K562 (cell line): Measurements from ENCODE around the gene RNF187. TPM values are rescaled to one million over a fixed set of nuclear protein-coding genes. Genes with fewer than 3 reads are reported as not detected.

Experiments
- BHLHE40 ChIP-seq: IDR thresholded peaks from 2 replicates; pipeline ENCODE4 v1.6.1; 2011; ENCODE audit warnings: low read length, improper control_type of control experiment
- CBFA2T2 ChIP-seq: fragments of 450-650 bp; conservative IDR thresholded peaks from 2 replicates; pipeline ENCODE4 v1.6.1; 2017; ENCODE audit warnings: mild to moderate bottlenecking
- EGR1 ChIP-seq: fragments of 450-650 bp; conservative IDR thresholded peaks from 2 replicates; pipeline ENCODE4 v1.6.1; 2017; ENCODE audit warnings: mild to moderate bottlenecking
- FOSL1 ChIP-seq: fragments of 200-800 bp; sonication (Bioruptor generic); conservative IDR thresholded peaks from 2 replicates; pipeline ENCODE4 v1.6.1; 2016; ENCODE audit warnings: missing genetic modification characterization, missing compliant biosample characterization
- HLTF ChIP-seq: fragments of 450-650 bp; IDR thresholded peaks from 2 replicates; pipeline ENCODE4 v1.6.1; 2016
- JUNB ChIP-seq: fragments of 450-650 bp; formaldehyde crosslinking; conservative IDR thresholded peaks from 2 replicates; pipeline ENCODE4 v1.4.0; 2020; ENCODE audit warnings: mild to moderate bottlenecking
- MIER1 ChIP-seq: fragments of 450-650 bp; IDR thresholded peaks from 2 replicates; pipeline ENCODE4 v1.6.1; 2016; ENCODE audit warnings: antibody characterized with exemption, mild to moderate bottlenecking, low read depth
- MTA3 ChIP-seq: fragments of 450-650 bp; formaldehyde crosslinking; IDR thresholded peaks from 2 replicates; pipeline ENCODE4 v1.6.1; 2017; ENCODE audit warnings: mild to moderate bottlenecking, borderline replicate concordance
- PHF8 ChIP-seq: fragments of 200-600 bp; sonication (generic); IDR thresholded peaks from 2 replicates; pipeline ENCODE4 v1.6.1; 2012; ENCODE audit warnings: mixed run types, mild to moderate bottlenecking, inconsistent platforms, low read length, moderate library complexity, borderline replicate concordance
- SREBF1 ChIP-seq: fragments of 150-350 bp; IDR thresholded peaks from 2 replicates; pipeline ENCODE4 v1.6.1; 2014; ENCODE audit warnings: antibody characterized with exemption, low read depth, low read length, borderline replicate concordance
- TEAD2 ChIP-seq: fragments of 450-650 bp; IDR thresholded peaks from 2 replicates; pipeline ENCODE4 v1.6.1; 2016; ENCODE audit warnings: missing genetic modification characterization, control low read depth, missing compliant biosample characterization
- THRA ChIP-seq: fragments of 450-650 bp; IDR thresholded peaks from 2 replicates; pipeline ENCODE4 v1.6.1; 2017; ENCODE audit warnings: mild to moderate bottlenecking, moderate library complexity
- ZNF354B ChIP-seq: fragments of 250-450 bp; sonication (Bioruptor Pico); IDR thresholded peaks from 2 replicates; pipeline ENCODE4 v1.4.0; 2020
- ZNF407 ChIP-seq: fragments of 450-650 bp; IDR thresholded peaks from 2 replicates; pipeline ENCODE4 v1.6.1; 2016; ENCODE audit warnings: low read depth
- ZNF436 ChIP-seq: fragments of 250-450, 450-650 bp; sonication (Bioruptor Pico); formaldehyde crosslinking; IDR thresholded peaks from 2 replicates; pipeline ENCODE4 v1.7.0; 2020; ENCODE audit warnings: mild to moderate bottlenecking
- ZNF655 ChIP-seq: fragments of 250-450 bp; sonication (Bioruptor Pico); IDR thresholded peaks from 2 replicates; pipeline ENCODE4 v1.5.0; 2021
- ZNF75A ChIP-seq: fragments of 450-650 bp; formaldehyde crosslinking; IDR thresholded peaks from 2 replicates; pipeline ENCODE4 v1.4.0; 2020; ENCODE audit warnings: mild to moderate bottlenecking
- polyA plus RNA-seq, 8 experiments: library from polyadenylated mRNA; depleted of rRNA in 4 of 8; stranded (reverse) in 5 of 8; unstranded in 3 of 8; fragments of >200 nt; fragmentation: Nextera tagmentation in 2 of 8; fragmentation: Illumina TruSeq in 1 of 8; extraction: Ambion mirVana in 2 of 8; extraction: Trizol in 1 of 8; gene quantifications; 2 replicates each; pipeline versions ENCODE4 v1.2.1 to v1.2.3, GENCODE V29; 2011 to 2014; ENCODE audit warnings: inconsistent platforms in 1 of 8, missing spikeins in 1 of 8
- total RNA-seq, 7 experiments: library from RNA; depleted of rRNA in 6 of 7; stranded (reverse); fragments of >200 nt in 6 of 7; fragmentation: Illumina TruSeq in 2 of 7; extraction: Trizol in 2 of 7; gene quantifications; 2 replicates each; pipeline versions ENCODE4 v1.2.1 to v1.2.3, GENCODE V29; 2011 to 2021; ENCODE audit warnings: low replicate concordance in 1 of 7

RNF187 gene
- total and polyA plus RNA-seq, 9 of the 15 experiments (the other 6 are each of a cell fraction or from before 2014, with no cell fraction given): 2.3 to 119 (median 41.9) TPM

- TF ChIP-seq ZNF75A (CRISPR knock-in tag): no peak
- no peak for TF ChIP-seq THRA
- peak; percentile 63; the same call in 1 of the 2 replicates for TF ChIP-seq SREBF1
- TF ChIP-seq HLTF: peak; percentile 42; the same call in 1 of the 2 replicates
- TF ChIP-seq JUNB (CRISPR knock-in tag): no peak; the same call in 1 of the 2 replicates
- no peak; the same call in 1 of the 2 replicates for TF ChIP-seq CBFA2T2
- no peak for TF ChIP-seq MIER1
- TF ChIP-seq MTA3: peak; percentile 100
- peak; percentile 84 for TF ChIP-seq BHLHE40
- peak; percentile 61; the same call in 1 of the 2 replicates for TF ChIP-seq PHF8
- no peak for TF ChIP-seq ZNF436 (CRISPR knock-in tag)
- no peak for TF ChIP-seq TEAD2 (tag)
- peak; percentile 92 for TF ChIP-seq EGR1
- no peak for TF ChIP-seq ZNF354B
- TF ChIP-seq ZNF655 (CRISPR knock-in tag): peak; percentile 32; the same call in 1 of the 2 replicates
- no peak for TF ChIP-seq ZNF407
- 0 out of 2 replicates have a peak, but pooled peaks have one; percentile 11 for TF ChIP-seq FOSL1
These were observed 416 bp upstream of the RNF187 start (continued) for GRCh38 chr1:228486596-228487335.
